Liver (tissue), 9 donors: ENCODE data around the gene LIMA1. TPM values are rescaled to one million over a fixed set of nuclear protein-coding genes. Genes with fewer than 3 reads are reported as not detected.

Source experiments
- DNase-seq: peaks from one replicate; pipeline ENCODE4 v3.0.0-alpha.2; 2017; ENCODE audit warnings: low spot score
- H3K27ac ChIP-seq, 2 donors: one replicate each; pipeline ENCODE4 v1.7.0; 2013; ENCODE audit warnings: inconsistent platforms in 2 of 2, low read length in 2 of 2, control low read depth in 1 of 2, low read depth in 1 of 2, mild to moderate bottlenecking in 1 of 2
- H3K27me3 ChIP-seq, 4 donors: one replicate each; pipeline versions ENCODE4 v1.6.1 to v1.7.0; 2013; ENCODE audit warnings: low read length in 3 of 4, inconsistent platforms in 1 of 4, mild to moderate bottlenecking in 1 of 4, moderate library complexity in 1 of 4; ENCODE audit not compliant: control insufficient read depth in 4 of 4, insufficient read depth in 4 of 4
- H3K36me3 ChIP-seq, 4 donors: one replicate each; pipeline versions ENCODE4 v1.6.1 to v1.7.0; 2013; ENCODE audit warnings: low read length in 3 of 4, mild to moderate bottlenecking in 3 of 4, low read depth in 1 of 4, moderate library complexity in 1 of 4; ENCODE audit not compliant: control insufficient read depth in 4 of 4, insufficient read depth in 3 of 4
- H3K4me1 ChIP-seq, 4 donors: one replicate each; pipeline versions ENCODE4 v1.6.1 to v1.7.0; 2013; ENCODE audit warnings: low read length in 3 of 4, mild to moderate bottlenecking in 3 of 4, moderate library complexity in 1 of 4; ENCODE audit not compliant: control insufficient read depth in 4 of 4, insufficient read depth in 4 of 4
- H3K4me3 ChIP-seq, 3 donors: one replicate each; pipeline versions ENCODE4 v1.6.1 to v1.7.0; 2013; ENCODE audit warnings: low read length in 3 of 3, control low read depth in 1 of 3, low read depth in 1 of 3, mild to moderate bottlenecking in 1 of 3
- H3K9ac ChIP-seq, 2 donors: one replicate each; pipeline ENCODE4 v1.7.0; 2013; ENCODE audit warnings: low read length in 2 of 2, mild to moderate bottlenecking in 2 of 2, moderate library complexity in 2 of 2, control low read depth in 1 of 2, low read depth in 1 of 2
- H3K9me3 ChIP-seq, 4 donors: one replicate each; pipeline versions ENCODE4 v1.6.1 to v1.7.0; 2013; ENCODE audit warnings: low read length in 3 of 4; ENCODE audit not compliant: control insufficient read depth in 4 of 4
- ATF3 ChIP-seq: IDR thresholded peaks from 2 replicates; pipeline ENCODE4 v1.6.1; 2016; ENCODE audit warnings: antibody characterized with exemption
- CTCF ChIP-seq: fragments of 150-350 bp; IDR thresholded peaks from 2 replicates; pipeline ENCODE4 v1.5.1; 2017; ENCODE audit warnings: improper control_type of control experiment, low read depth, low read length; ENCODE audit not compliant: missing input control
- EGR1 ChIP-seq, 2 donors: IDR thresholded peaks; 2 replicates each; pipeline ENCODE4 v1.6.1; 2016 to 2018; ENCODE audit warnings: antibody characterized with exemption in 2 of 2, low read depth in 2 of 2
- FOXA1 ChIP-seq: IDR thresholded peaks from 2 replicates; pipeline ENCODE4 v1.6.1; 2016; ENCODE audit warnings: antibody characterized with exemption
- FOXA2 ChIP-seq: IDR thresholded peaks from 2 replicates; pipeline ENCODE4 v1.6.1; 2016; ENCODE audit warnings: antibody characterized with exemption
- HNF4A ChIP-seq, 2 donors: conservative IDR thresholded peaks; 2 replicates each; pipeline ENCODE4 v1.6.1; 2016; ENCODE audit warnings: antibody characterized with exemption in 2 of 2, mild to moderate bottlenecking in 2 of 2
- HNF4G ChIP-seq: IDR thresholded peaks from 2 replicates; pipeline ENCODE4 v1.6.1; 2016; ENCODE audit warnings: antibody characterized with exemption
- JUND ChIP-seq, 2 donors: IDR thresholded peaks; 2 replicates each; pipeline ENCODE4 v1.6.1; 2016; ENCODE audit warnings: antibody characterized with exemption in 2 of 2
- MAX ChIP-seq: IDR thresholded peaks from 2 replicates; pipeline ENCODE4 v1.6.1; 2016; ENCODE audit warnings: antibody characterized with exemption
- NR2F2 ChIP-seq: IDR thresholded peaks from 2 replicates; pipeline ENCODE4 v1.6.1; 2016; ENCODE audit warnings: antibody characterized with exemption
- RAD21 ChIP-seq, 2 donors: IDR thresholded peaks; 2 replicates each; pipeline ENCODE4 v1.6.1; 2016; ENCODE audit warnings: antibody characterized with exemption in 2 of 2, mild to moderate bottlenecking in 2 of 2
- REST ChIP-seq: IDR thresholded peaks from 2 replicates; pipeline ENCODE4 v1.6.1; 2016; ENCODE audit warnings: antibody characterized with exemption, mild to moderate bottlenecking
- RXRA ChIP-seq, 2 donors: IDR thresholded peaks; 2 replicates each; pipeline ENCODE4 v1.6.1; 2017 to 2018; ENCODE audit warnings: antibody characterized with exemption in 2 of 2, mild to moderate bottlenecking in 1 of 2
- SP1 ChIP-seq: IDR thresholded peaks from 2 replicates; pipeline ENCODE4 v1.6.1; 2018; ENCODE audit warnings: antibody characterized with exemption, mild to moderate bottlenecking
- TAF1 ChIP-seq: conservative IDR thresholded peaks from 2 replicates; pipeline ENCODE4 v1.6.1; 2016; ENCODE audit warnings: antibody characterized with exemption, mild to moderate bottlenecking
- ZBTB33 ChIP-seq: IDR thresholded peaks from 2 replicates; pipeline ENCODE4 v1.6.1; 2016; ENCODE audit warnings: antibody characterized with exemption
- WGBS: extraction: QIAGEN DNeasy Blood & Tissue Kit; methylation state at CpG from one replicate; pipeline ENCODE4 v1.1.7; 2013; 5-methylcytosine and 5-hydroxymethylcytosine counted together
- polyA plus RNA-seq, 2 donors: library from polyadenylated mRNA; stranded (reverse) in 1 of 2; unstranded in 1 of 2; fragments of 200-250 nt in 1 of 2; fragments of >200 nt in 1 of 2; fragmentation: Nextera tagmentation in 1 of 2; extraction: Ambion mirVana in 1 of 2; gene quantifications; one replicate each; pipeline versions ENCODE4 v1.2.1 to v1.2.3, GENCODE V29; 2013 to 2015
- total RNA-seq, 2 donors: library from RNA; depleted of rRNA; stranded (reverse); fragments of >200 nt; gene quantifications; one replicate each; pipeline ENCODE4 v1.2.3, GENCODE V29; 2014
- donor health status: healthy.
- donor health status: healthy.
- donor health status: healthy.
- donor health status: healthy.
- donor health status: healthy.

The LIMA1 gene
- total and polyA plus RNA-seq, 4 donors, result 8.1 to 17.5 (median 13.5) TPM

- no peak for DNase-seq
- TF ChIP-seq CTCF (no peak), FOXA1 (no peak), TAF1 (no peak), ZBTB33 (no peak), HNF4A (conservative IDR thresholded peaks at IDR 0.05) (no peak), REST (no peak), MAX (no peak), FOXA2 (no peak), NR2F2 (no peak), RAD21 (IDR thresholded peaks at IDR 0.05) (no peak)
- H3K36me3 ChIP-seq, result peaks cover 1 to 6% (median 4%) of the 10 kb centered on the region in 4 donors
- H3K9me3 ChIP-seq, result no peaks in the 10 kb centered on the region
- WGBS, result 95% methylated on average over 4 of the region's 4 CpGs
- no peak overlapping the region for H3K4me3 ChIP-seq
- no peak overlapping the region for H3K27ac ChIP-seq
- no peaks in the 10 kb centered on the region for H3K4me1 ChIP-seq
- H3K9ac ChIP-seq, result no peak overlapping the region
- no peaks in the 10 kb centered on the region for H3K27me3 ChIP-seq
Observed at GRCh38 chr12:50195832-50196231, 87.5 kb downstream of the LIMA1 start.

GRCh38 chr12:50192908-50193307, 90.4 kb downstream of the LIMA1 start:
- WGBS, result 90% methylated on average over 5 of the region's 5 CpGs
- no peaks in the 10 kb centered on the region for H3K4me1 ChIP-seq
- no peak overlapping the region for H3K9ac ChIP-seq
- no peak for TF ChIP-seq EGR1 (IDR thresholded peaks at IDR 0.05; ENCODE audit: low read depth in 2 of 2)
- no peak for TF ChIP-seq ATF3
- TF ChIP-seq REST, result no peak
- TF ChIP-seq RXRA (IDR thresholded peaks at IDR 0.05), result no peak
- no peak for TF ChIP-seq RAD21 (IDR thresholded peaks at IDR 0.05)
- TF ChIP-seq NR2F2, result no peak
- no peak for TF ChIP-seq HNF4G
- no peak for TF ChIP-seq ZBTB33
- TF ChIP-seq JUND (IDR thresholded peaks at IDR 0.05), result no peak
- no peak for TF ChIP-seq SP1
- no peak for TF ChIP-seq MAX
- TF ChIP-seq TAF1, result no peak
- H3K4me3 ChIP-seq, result no peak overlapping the region
- H3K9me3 ChIP-seq, result no peaks in the 10 kb centered on the region
- H3K27ac ChIP-seq, result no peak overlapping the region
- peaks cover 0 to 3% (median 2%) of the 10 kb centered on the region in 4 donors for H3K36me3 ChIP-seq
- DNase-seq, result no peak
- H3K27me3 ChIP-seq, result no peaks in the 10 kb centered on the region
